ENCODE results near the gene MAG.

MAG gene

GRCh38 chr19:35347171-35347929 is 55.4 kb downstream of the MAG start, which contains the start of gene FFAR1:
Gene FFAR1, plus strand, starts transcription at chr19:35347902. Its CDS starts 3,650 bp downstream, at chr19:35351552.
- peaks cover 0 to 6% (median 0%) of the 10 kb centered on the region in 11 experiments; a peak in 1 of 22 replicates for H4K20me1 ChIP-seq
- H3K27me3 ChIP-seq: no peaks in the 10 kb centered on the region
- H3K27ac ChIP-seq: peak within 1 kb of the TSS; percentile 81 to 97 (median 91)
- peak within 1 kb of the TSS; percentile 80 to 98 (median 92) for H3K4me2 ChIP-seq
- H3K9ac ChIP-seq: peak within 1 kb of the TSS; percentile 63 to 88 (median 80)
- H3K9me3 ChIP-seq (replicated peaks in 1 of 11): no peaks in the 10 kb centered on the region
- peaks cover 96 to 100% (median 98%) of the 10 kb centered on the region in 10 experiments for H3K4me1 ChIP-seq
- peak; percentile 89 to 98 (median 95); a peak in 20 of 22 replicates for TF ChIP-seq Cebpa-rat (IDR thresholded peaks at IDR 0.05)
- peak within 1 kb of the TSS in 9 of 10 experiments; percentile 1 to 66 (median 26); a peak in 13 of 20 replicates for H3K4me3 ChIP-seq
- H3K36me3 ChIP-seq: peaks cover 0 to 42% (median 34%) of the 10 kb centered on the region in 11 experiments; a peak in 18 of 22 replicates

- H3K36me3 ChIP-seq: peaks cover 0 to 36% (median 30%) of the 10 kb centered on the region in 11 experiments; a peak in 18 of 22 replicates
- TF ChIP-seq Cebpa-rat (IDR thresholded peaks at IDR 0.05): peak in 2 of 11 experiments; percentile 8 to 33; a peak in 2 of 22 replicates
- peak overlapping the region; percentile 81 to 97 (median 91) for H3K27ac ChIP-seq
- H3K27me3 ChIP-seq: no peaks in the 10 kb centered on the region
- H3K4me3 ChIP-seq: peak overlapping the region in 4 of 10 experiments; percentile 2 to 42 (median 22); a peak in 5 of 20 replicates
- peak overlapping the region; percentile 80 to 98 (median 92) for H3K4me2 ChIP-seq
- peaks cover 95 to 100% (median 99%) of the 10 kb centered on the region in 10 experiments for H3K4me1 ChIP-seq
- peaks cover 0 to 5% (median 0%) of the 10 kb centered on the region in 11 experiments; a peak in 1 of 22 replicates for H4K20me1 ChIP-seq
- H3K9me3 ChIP-seq (replicated peaks in 1 of 11): no peaks in the 10 kb centered on the region
- H3K9ac ChIP-seq: peak overlapping the region; percentile 63 to 88 (median 79)
These were observed 56.0 kb downstream of the MAG start for GRCh38 chr19:35347930-35348298.

- Histone ChIP-seq H3K9me3 (replicated peaks in 1 of 11) (no peaks in the 10 kb centered on the region), H3K27me3 (no peaks in the 10 kb centered on the region), H3K27ac (peak overlapping the region; percentile 81 to 97 (median 91)), H3K36me3 (peaks cover 0 to 25% (median 19%) of the 10 kb centered on the region in 11 experiments; a peak in 19 of 22 replicates), H3K4me1 (peaks cover 95 to 100% (median 99%) of the 10 kb centered on the region in 10 experiments), H3K4me2 (peak overlapping the region; percentile 80 to 98 (median 92)), H4K20me1 (peaks cover 0 to 5% (median 0%) of the 10 kb centered on the region in 11 experiments; a peak in 1 of 22 replicates), H3K4me3 (peak overlapping the region in 7 of 10 experiments; percentile 0 to 66 (median 49); a peak in 11 of 20 replicates), H3K9ac (peak overlapping the region; percentile 70 to 84 (median 77); a peak in 21 of 22 replicates)
- no peak for TF ChIP-seq Cebpa-rat (IDR thresholded peaks at IDR 0.05)
These were observed 57.1 kb downstream of the MAG start for GRCh38 chr19:35348911-35349611.

GRCh38 chr19:35349614-35350521 is 57.9 kb downstream of the MAG start:
- Histone ChIP-seq H3K27me3 (no peaks in the 10 kb centered on the region), H3K9ac (peak overlapping the region; percentile 70 to 84 (median 77); a peak in 21 of 22 replicates), H3K36me3 (peaks cover 2 to 16% (median 11%) of the 10 kb centered on the region in 11 experiments; a peak in 19 of 22 replicates), H3K4me3 (peak overlapping the region in 9 of 10 experiments; percentile 0 to 66 (median 47); a peak in 11 of 20 replicates), H4K20me1 (no peaks in the 10 kb centered on the region; a peak in 1 of 22 replicates), H3K4me1 (peaks cover 90 to 100% (median 95%) of the 10 kb centered on the region in 10 experiments), H3K4me2 (peak overlapping the region; percentile 80 to 98 (median 92)), H3K27ac (peak overlapping the region; percentile 81 to 97 (median 91)), H3K9me3 (replicated peaks in 1 of 11) (no peaks in the 10 kb centered on the region)
- no peak for TF ChIP-seq Cebpa-rat (IDR thresholded peaks at IDR 0.05)

GRCh38 chr19:35350591-35350990 is 58.6 kb downstream of the MAG start:
- no peaks in the 10 kb centered on the region; a peak in 1 of 22 replicates for H4K20me1 ChIP-seq
- TF ChIP-seq Cebpa-rat (IDR thresholded peaks at IDR 0.05): no peak
- H3K27ac ChIP-seq: peak overlapping the region; percentile 81 to 97 (median 91)
- no peaks in the 10 kb centered on the region for H3K9me3 ChIP-seq (replicated peaks in 1 of 11)
- H3K27me3 ChIP-seq: no peaks in the 10 kb centered on the region
- H3K4me2 ChIP-seq: peak overlapping the region; percentile 80 to 98 (median 92)
- peaks cover 90 to 100% (median 95%) of the 10 kb centered on the region in 10 experiments for H3K4me1 ChIP-seq
- H3K4me3 ChIP-seq: peak overlapping the region; percentile 11 to 66 (median 46); a peak in 14 of 20 replicates
- H3K9ac ChIP-seq: peak overlapping the region; percentile 70 to 84 (median 77)
- peaks cover under 1 to 17% (median 8%) of the 10 kb centered on the region in 11 experiments; a peak in 17 of 22 replicates for H3K36me3 ChIP-seq

- Histone ChIP-seq H3K9me3 (replicated peaks in 1 of 11) (no peaks in the 10 kb centered on the region), H3K4me1 (peaks cover 90 to 100% (median 95%) of the 10 kb centered on the region in 10 experiments), H3K9ac (peak overlapping the region; percentile 70 to 84 (median 77)), H3K4me2 (peak overlapping the region; percentile 80 to 98 (median 92)), H3K27me3 (no peaks in the 10 kb centered on the region), H4K20me1 (no peaks in the 10 kb centered on the region), H3K4me3 (peak overlapping the region; percentile 31 to 66 (median 47); a peak in 19 of 20 replicates), H3K27ac (peak overlapping the region; percentile 81 to 97 (median 91)), H3K36me3 (peaks cover 0 to 20% (median 0%) of the 10 kb centered on the region in 11 experiments; a peak in 6 of 22 replicates)
- no peak for TF ChIP-seq Cebpa-rat (IDR thresholded peaks at IDR 0.05)
These were observed 59.6 kb downstream of the MAG start for GRCh38 chr19:35351411-35352176.

GRCh38 chr19:35352177-35352447 is 60.2 kb downstream of the MAG start:
- no peak for TF ChIP-seq Cebpa-rat (IDR thresholded peaks at IDR 0.05)
- Histone ChIP-seq H3K9me3 (replicated peaks in 1 of 11) (no peaks in the 10 kb centered on the region), H3K4me2 (peak overlapping the region; percentile 80 to 98 (median 92)), H3K27ac (peak overlapping the region; percentile 81 to 97 (median 91)), H3K36me3 (peaks cover 0 to 20% (median 0%) of the 10 kb centered on the region in 11 experiments; a peak in 6 of 22 replicates), H3K4me3 (peak overlapping the region; percentile 31 to 66 (median 47)), H3K27me3 (no peaks in the 10 kb centered on the region), H3K4me1 (peaks cover 85 to 100% (median 95%) of the 10 kb centered on the region in 10 experiments), H4K20me1 (no peaks in the 10 kb centered on the region), H3K9ac (peak overlapping the region; percentile 70 to 84 (median 77))
